GM19239 (cell line): ENCODE results near the gene F2.
"Not testable (repeated sequence)": the region's sequence is repeated elsewhere in the genome, so short reads cannot be mapped to it uniquely, and the experiment has no call there.

Experiments
- DNase-seq: peaks from one replicate; pipeline ENCODE4 v3.0.0; 2011; ENCODE audit warnings: low spot score; ENCODE audit not compliant: insufficient read length
- FAIRE-seq: peaks from 2 replicates; lab custom pipeline; 2011; peaks lifted over from hg19 to GRCh38; lab: Jason Lieb, UNC

F2 gene

GRCh38 chr11:46719048-46719542, at the start of gene F2:
Gene F2, plus strand, starts transcription at chr11:46719213. Its CDS starts 23 bp downstream, at chr11:46719236.
- FAIRE-seq: no peak
- no peak for DNase-seq

GRCh38 chr11:46669711-46670139, 49.3 kb upstream of the F2 start:
- no peak for DNase-seq
- no peak for FAIRE-seq

- DNase-seq, FAIRE-seq: not testable (repeated sequence)
Observed at GRCh38 chr11:46670521-46670920, 48.5 kb upstream of the F2 start.

GRCh38 chr11:46671958-46672315, 47.1 kb upstream of the F2 start:
- no peak for DNase-seq
- FAIRE-seq: no peak

GRCh38 chr11:46672381-46672839, 46.6 kb upstream of the F2 start:
- FAIRE-seq (no peak), DNase-seq (no peak)

GRCh38 chr11:46673713-46674462, 45.1 kb upstream of the F2 start:
- FAIRE-seq (no peak), DNase-seq (no peak)

- DNase-seq (no peak), FAIRE-seq (no peak)
Observed at GRCh38 chr11:46674463-46675287, 44.3 kb upstream of the F2 start.

- DNase-seq (no peak), FAIRE-seq (no peak)
Observed at GRCh38 chr11:46675288-46675851, 43.6 kb upstream of the F2 start.

GRCh38 chr11:46675949-46676348, 43.1 kb upstream of the F2 start:
- DNase-seq: no peak
- FAIRE-seq: no peak

GRCh38 chr11:46676436-46677158, 42.4 kb upstream of the F2 start:
- no peak for FAIRE-seq
- no peak for DNase-seq

GRCh38 chr11:46677169-46677568, 41.8 kb upstream of the F2 start:
- FAIRE-seq (no peak), DNase-seq (no peak)

- no peak for FAIRE-seq
- DNase-seq: no peak
Observed at GRCh38 chr11:46677991-46678740, 40.8 kb upstream of the F2 start.

GRCh38 chr11:46678741-46679130, 40.3 kb upstream of the F2 start:
- no peak for FAIRE-seq
- DNase-seq: no peak

- FAIRE-seq (no peak), DNase-seq (no peak)
Observed at GRCh38 chr11:46679241-46680163, 39.5 kb upstream of the F2 start.

GRCh38 chr11:46680164-46680760, 38.8 kb upstream of the F2 start:
- DNase-seq (no peak), FAIRE-seq (no peak)

GRCh38 chr11:46680815-46681214, 38.2 kb upstream of the F2 start:
- no peak for DNase-seq
- FAIRE-seq: no peak

GRCh38 chr11:46681814-46682213, 37.2 kb upstream of the F2 start:
- DNase-seq (no peak), FAIRE-seq (no peak)
